SIG-M5 treated with dmso at 0.1 percent for 504 hours (cell line): ENCODE data around the gene ADCY10.
A peak's percentile ranks its signal among the peaks of the same experiment; 100 is the strongest.
"Not testable (repeated sequence)": the region's sequence is repeated elsewhere in the genome, so short reads cannot be mapped to it uniquely, and the experiment has no call there.

Experiments
- DNase-seq: peaks from one replicate; lab custom pipeline; 2025; ENCODE audit not compliant: unreplicated experiment; lab: John Stamatoyannopoulos, UW

The ADCY10 gene

DNA sequence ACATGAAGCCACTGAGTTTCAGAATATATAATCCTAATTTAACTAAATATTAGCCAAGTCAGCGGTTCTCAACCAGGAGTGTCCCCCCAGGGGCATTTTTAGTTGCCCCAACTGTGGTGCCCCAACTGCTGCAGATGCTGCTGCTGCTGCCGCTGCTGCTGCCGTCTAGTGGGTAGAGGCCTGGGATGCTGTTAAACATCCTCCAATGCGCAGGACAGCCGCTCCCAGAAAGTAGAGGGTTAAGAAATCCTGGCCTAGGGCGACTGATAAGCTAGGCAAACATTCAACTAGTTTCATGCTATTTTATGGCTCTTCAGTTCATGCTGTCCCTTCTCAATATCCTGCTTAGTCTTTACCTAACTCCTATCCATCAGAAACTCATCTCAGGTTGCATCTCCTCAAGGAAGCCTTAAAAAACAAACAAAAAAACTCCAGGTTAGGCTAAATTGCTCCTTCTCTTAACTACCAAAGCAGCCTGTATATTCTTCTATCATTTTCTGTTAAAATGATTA is 12.6 kb upstream of the ADCY10 start:
- DNase-seq = no peak

- no peak for DNase-seq
Measured at GRCh38 chr1:167924543-167925231, 10.8 kb upstream of the ADCY10 start.

- DNase-seq = no peak
Measured at GRCh38 chr1:167924102-167924501, 10.2 kb upstream of the ADCY10 start.

GRCh38 chr1:167923324-167924056 is 9.6 kb upstream of the ADCY10 start:
- DNase-seq = no peak

GRCh38 chr1:167922611-167923074 is 8.7 kb upstream of the ADCY10 start:
- no peak for DNase-seq

- peak; percentile 58 for DNase-seq
Measured at GRCh38 chr1:167922023-167922422, 8.1 kb upstream of the ADCY10 start.

- DNase-seq = no peak
Measured at GRCh38 chr1:167916766-167917511, 3.0 kb upstream of the ADCY10 start.

DNA sequence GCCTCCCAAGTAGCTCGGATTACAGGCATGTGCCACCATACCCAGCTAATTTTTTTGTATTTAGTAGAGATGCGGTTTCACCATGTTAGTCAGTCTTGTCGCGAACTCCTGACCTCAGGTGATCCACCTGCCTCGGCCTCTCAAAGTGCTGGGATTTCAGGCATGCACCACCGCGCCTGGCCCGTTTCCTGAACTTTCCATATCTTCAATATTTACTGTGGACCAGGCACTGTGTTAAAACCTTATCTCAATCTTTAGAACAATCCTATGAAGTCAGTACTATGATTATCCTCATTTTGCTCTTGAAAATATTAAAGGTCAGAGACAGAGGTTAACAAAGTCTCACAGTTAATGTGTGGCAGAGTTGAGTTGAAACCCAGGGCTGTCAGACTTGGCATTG is 1.6 kb upstream of the ADCY10 start:
- no peak for DNase-seq

DNA sequence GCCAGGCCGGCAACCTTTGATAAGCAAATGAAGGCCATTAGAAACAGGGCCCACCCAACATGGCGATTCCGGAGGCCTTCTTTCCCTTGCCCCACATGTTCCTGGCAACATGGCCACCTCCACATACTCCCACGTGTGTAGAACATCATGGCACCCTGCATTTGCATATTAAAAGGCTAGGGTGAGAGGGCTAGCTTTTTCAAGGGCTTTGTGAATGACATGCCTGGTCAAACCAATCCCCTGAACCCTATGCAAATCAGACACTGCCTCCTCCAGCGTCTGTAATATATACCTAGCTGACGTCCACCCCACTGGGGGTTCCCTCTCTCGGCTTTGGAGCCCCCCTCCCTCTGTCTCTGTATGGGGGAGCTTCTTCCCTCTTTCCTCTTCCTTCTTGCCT is 1.6 kb downstream of the ADCY10 start:
- DNase-seq = no peak

GRCh38 chr1:167911413-167911812 is 2.5 kb downstream of the ADCY10 start:
- DNase-seq = peak; percentile 25

DNA sequence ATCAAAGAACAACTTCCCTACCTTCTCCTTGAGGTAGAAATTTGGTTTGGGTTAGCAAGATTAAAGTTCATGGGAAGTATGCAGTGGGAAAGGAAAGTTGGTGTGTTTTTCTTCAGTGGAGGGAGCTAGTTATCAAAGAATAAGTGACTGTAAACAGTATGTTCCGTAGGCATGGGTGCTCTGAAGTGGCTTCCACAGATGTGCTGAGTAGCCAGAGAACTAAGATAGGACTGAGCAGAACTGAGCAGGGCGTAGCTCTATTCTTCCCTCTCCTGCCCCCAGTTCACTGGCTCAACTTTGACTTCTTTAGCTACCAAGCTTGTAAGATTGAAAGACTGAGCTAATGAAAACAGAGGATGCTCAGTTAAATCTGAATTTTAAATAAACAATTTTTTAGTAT is 3.4 kb downstream of the ADCY10 start:
- no peak for DNase-seq

DNA sequence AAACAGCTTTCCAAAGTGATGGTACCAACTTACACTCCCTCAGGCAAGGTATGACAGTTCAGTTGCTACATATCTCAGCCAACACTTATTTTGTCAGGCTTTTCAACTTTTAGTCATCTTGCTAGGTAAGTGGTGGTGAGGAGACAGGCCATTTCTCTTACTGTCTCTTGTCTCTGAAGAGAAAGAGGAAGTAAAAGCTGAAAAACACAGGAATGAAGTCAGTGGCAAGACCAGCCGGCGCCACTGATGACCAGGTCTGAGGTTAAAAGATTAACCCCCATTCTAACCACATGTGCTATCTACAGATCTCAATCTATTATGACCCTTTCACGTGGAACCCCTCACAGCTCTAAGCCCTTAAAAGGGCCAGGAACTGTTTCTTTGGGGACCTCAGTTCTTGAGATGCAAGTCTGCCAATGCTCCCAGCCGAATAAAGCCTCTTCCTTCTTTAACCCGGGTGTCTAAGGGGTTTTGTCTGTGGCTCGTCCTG is 4.2 kb downstream of the ADCY10 start:
- peak; percentile 42 for DNase-seq

- no peak for DNase-seq
Measured at GRCh38 chr1:167905671-167906070, 8.3 kb downstream of the ADCY10 start.

GRCh38 chr1:167905182-167905581 is 8.8 kb downstream of the ADCY10 start:
- peak; percentile 59 for DNase-seq

DNA sequence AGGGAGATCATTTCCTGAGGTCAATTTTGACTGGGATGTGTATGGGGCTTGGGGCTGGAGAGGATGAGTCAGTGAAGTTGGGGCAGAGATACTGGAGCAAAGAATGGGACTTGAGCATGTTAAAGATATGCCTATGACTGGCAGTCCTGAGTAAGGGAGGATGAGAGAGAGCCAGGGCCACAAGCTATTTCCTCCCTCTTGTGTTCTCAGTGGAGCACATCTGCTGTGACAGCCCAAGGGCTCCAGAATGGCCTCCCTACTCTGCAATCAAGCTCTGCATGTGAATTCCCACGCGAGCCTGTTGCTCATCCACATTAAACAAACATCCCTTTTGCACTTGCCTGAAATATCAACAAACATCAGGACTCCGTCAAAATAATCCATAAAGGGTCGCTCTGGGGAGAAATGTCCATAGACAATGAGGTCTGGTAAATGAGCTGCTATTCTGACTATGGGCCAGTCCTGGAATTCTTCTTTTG is 9.2 kb downstream of the ADCY10 start:
- DNase-seq = no peak

GRCh38 chr1:167900907-167901306 is 13.0 kb downstream of the ADCY10 start:
- no peak for DNase-seq

DNA sequence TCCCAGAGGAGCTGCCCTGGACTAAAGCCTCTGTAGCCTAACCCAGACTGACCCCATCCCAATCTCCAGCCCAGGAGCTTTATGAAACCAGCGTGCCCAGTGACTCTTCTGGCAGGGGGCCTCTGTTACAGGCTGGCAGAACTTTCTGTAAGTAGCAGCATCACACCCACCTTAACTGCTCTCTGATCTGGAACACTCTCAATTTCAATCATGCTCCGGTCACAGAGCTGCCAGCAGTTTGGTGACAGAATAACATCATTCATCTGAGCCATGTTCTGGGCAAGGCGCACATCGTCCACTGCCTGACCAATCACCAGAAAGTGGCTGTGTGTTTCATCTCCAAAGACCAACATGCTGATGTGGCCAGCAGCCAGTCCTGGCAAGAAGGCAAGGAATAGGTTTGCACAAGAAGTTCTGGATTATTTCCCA is 14.7 kb downstream of the ADCY10 start:
- no peak for DNase-seq

DNA sequence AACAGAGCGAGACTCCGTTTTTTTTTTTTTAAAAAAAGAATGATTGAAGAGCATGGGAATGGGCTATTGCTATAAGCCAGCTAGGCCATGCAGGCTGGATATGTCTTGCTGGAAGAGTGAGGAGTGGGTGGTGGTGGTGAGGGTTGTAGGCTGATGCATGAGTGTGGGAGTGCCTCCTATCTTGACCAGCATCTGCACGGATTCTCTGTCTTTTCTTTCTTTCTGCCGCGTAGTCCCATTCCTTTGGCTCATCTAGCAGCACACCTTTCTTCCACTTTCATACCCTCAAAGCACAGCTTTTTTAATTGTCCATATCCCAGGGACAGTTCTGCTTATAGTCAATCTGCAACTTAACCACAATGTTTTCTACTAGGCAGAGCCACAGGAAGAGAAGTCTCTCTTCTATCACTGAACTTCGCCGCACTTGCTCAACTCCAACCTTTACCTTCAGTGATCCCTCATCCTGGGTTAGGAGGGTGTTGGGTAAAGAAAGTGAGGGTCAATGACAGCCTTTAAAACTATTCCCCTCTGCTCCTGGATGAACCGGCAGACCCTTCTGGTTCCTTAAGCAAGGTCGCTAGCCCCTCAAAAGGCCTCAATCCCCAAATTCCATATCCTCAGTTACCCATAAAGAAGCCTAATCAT is 15.2 kb downstream of the ADCY10 start:
- DNase-seq = no peak

DNA sequence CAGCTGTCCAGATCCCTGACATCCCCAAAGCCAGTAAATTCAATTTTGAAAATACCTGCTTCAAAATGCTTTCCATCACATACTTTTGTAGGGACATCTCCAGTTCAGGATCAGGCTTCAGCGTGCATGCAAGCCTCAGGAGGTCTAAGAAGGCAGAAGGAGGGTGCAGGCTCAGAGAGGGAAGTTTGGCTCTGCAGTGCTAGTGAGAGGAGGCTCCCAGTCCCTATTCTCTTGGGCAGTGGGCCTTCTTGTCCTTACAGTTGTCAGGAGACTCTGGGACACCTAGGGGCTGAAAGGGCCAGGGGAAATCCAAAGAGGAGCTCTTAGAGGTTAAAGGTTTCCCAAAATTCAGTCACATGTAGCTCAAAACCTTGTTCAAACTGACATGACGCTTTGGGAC is 20.1 kb downstream of the ADCY10 start:
- DNase-seq = no peak

GRCh38 chr1:167890400-167890799 is 23.5 kb downstream of the ADCY10 start:
- DNase-seq = no peak

- not testable (repeated sequence) for DNase-seq
Measured at GRCh38 chr1:167887187-167887586, 26.7 kb downstream of the ADCY10 start.
